HCT116 (cell line): ENCODE results near the gene ESYT3. TPM values are rescaled to one million over a fixed set of nuclear protein-coding genes. Genes with fewer than 3 reads are reported as not detected.

ENCODE experiments used
- ATAC-seq: fragments of 200-7000 bp; cut with Tn5 transposase; 2 replicates; pipeline ENCODE4 v1.9.1; 2020; ENCODE audit warnings: mild to moderate bottlenecking, moderate library complexity
- BruUV-seq: library from RNA; stranded (reverse); fragments of 400-500 nt; replicated peaks from 2 replicates; lab custom pipeline; 2021; lab: Mats Ljungman, UMichigan
- CTCF ChIA-PET: fragments of 300-600 bp; sonication (Branson Sonifier 250); formaldehyde crosslinking; loops from one replicate; lab custom pipeline; 2021; ENCODE audit warnings: antibody characterized with exemption; lab: Charles Lee
- POLR2A ChIA-PET: fragments of 300-600, 350-600 bp; sonication (Branson Sonifier 250); formaldehyde crosslinking; loops from one replicate; lab custom pipeline; 2021; ENCODE audit warnings: antibody characterized with exemption; lab: Charles Lee
- RAD21 ChIA-PET, 2 experiments: fragments of 300-600 bp; sonication (Branson Sonifier 250); formaldehyde crosslinking; loops; one replicate each; lab custom pipeline; 2023; ENCODE audit warnings: low total read pairs in 2 of 2; ENCODE audit not compliant: uncharacterized antibody in 2 of 2, unreplicated experiment in 2 of 2, low non-redundant PET in 1 of 2; lab: Charles Lee
- DNase-seq: peaks from one replicate; pipeline ENCODE4 v3.0.0-alpha.2; 2010; ENCODE audit warnings: low read depth, low spot score
- H2AFZ ChIP-seq: fragments of 200-600 bp; shearing (Covaris generic), sonication (generic); 2 replicates; pipeline ENCODE4 v1.6.1; 2017; ENCODE audit warnings: low read depth, mixed run types, mixed read lengths, antibody characterized with exemption, low read length; ENCODE audit not compliant: poor library complexity, severe bottlenecking
- H3K27ac ChIP-seq: 2 replicates; pipeline ENCODE4 v1.5.1; 2012; ENCODE audit warnings: low read depth, low read length
- H3K27me3 ChIP-seq: fragments of 200-600 bp; sonication (generic); 2 replicates; pipeline ENCODE4 v1.6.1; 2016; ENCODE audit warnings: mixed run types, low read length, mixed read lengths; ENCODE audit not compliant: insufficient read depth
- H3K36me3 ChIP-seq, 2 experiments: fragments of 200-500 bp in 1 of 2; fragments of 200-600 bp in 1 of 2; sonication (Bioruptor generic) in 1 of 2; sonication (generic) in 1 of 2; 2 replicates each; pipeline versions ENCODE4 v1.5.1 to v1.6.1; 2014 to 2016; ENCODE audit warnings: low read length in 2 of 2, inconsistent platforms in 1 of 2, mixed read lengths in 1 of 2, mixed run types in 1 of 2; ENCODE audit not compliant: insufficient read depth in 2 of 2, control insufficient read depth in 1 of 2
- H3K4me1 ChIP-seq, 2 experiments: fragments of 200-600 bp in 1 of 2; sonication (generic) in 1 of 2; 2 replicates each; pipeline versions ENCODE4 v1.5.1 to v1.6.1; 2012 to 2017; ENCODE audit warnings: low read length in 2 of 2, inconsistent platforms in 1 of 2, mild to moderate bottlenecking in 1 of 2, mixed read lengths in 1 of 2, mixed run types in 1 of 2, moderate library complexity in 1 of 2; ENCODE audit not compliant: insufficient read depth in 2 of 2, control insufficient read depth in 1 of 2
- H3K4me2 ChIP-seq: fragments of 200-600 bp; sonication (generic); 2 replicates; pipeline ENCODE4 v1.6.1; 2017; ENCODE audit warnings: mixed run types, low read length, mixed read lengths
- H3K4me3 ChIP-seq, 2 experiments: fragments of 200-600 bp in 1 of 2; sonication (generic) in 1 of 2; replicated peaks in 1 of 2; 2 replicates each; pipeline ENCODE4 v1.5.1; 2011 to 2016; ENCODE audit warnings: low read length in 2 of 2, control low read depth in 1 of 2, low read depth in 1 of 2, mild to moderate bottlenecking in 1 of 2, mixed read lengths in 1 of 2, mixed run types in 1 of 2
- H3K79me2 ChIP-seq: fragments of 200-600 bp; sonication (generic); 2 replicates; pipeline ENCODE4 v1.6.1; 2017; ENCODE audit warnings: mild to moderate bottlenecking, mixed run types, low read length, moderate library complexity, mixed read lengths; ENCODE audit not compliant: insufficient read depth
- H3K9ac ChIP-seq: fragments of 200-600 bp; sonication (generic); 2 replicates; pipeline ENCODE4 v1.6.1; 2016; ENCODE audit warnings: low read length, mixed read lengths
- H3K9me2 ChIP-seq: fragments of 200-600 bp; sonication (generic), shearing (Covaris generic); 2 replicates; pipeline ENCODE4 v1.6.1; 2017; ENCODE audit warnings: mixed run types, mild to moderate bottlenecking, moderate library complexity; ENCODE audit not compliant: insufficient read depth
- H3K9me3 ChIP-seq, 2 experiments: fragments of 200-500 bp in 1 of 2; fragments of 200-600 bp in 1 of 2; sonication (Bioruptor generic) in 1 of 2; sonication (generic) in 1 of 2; 2 replicates each; pipeline ENCODE4 v1.6.1; 2014 to 2017; ENCODE audit warnings: low read length in 2 of 2, mixed read lengths in 2 of 2, inconsistent platforms in 1 of 2, low read depth in 1 of 2, mild to moderate bottlenecking in 1 of 2, mixed run types in 1 of 2, moderate library complexity in 1 of 2; ENCODE audit not compliant: control insufficient read depth in 1 of 2, insufficient read depth in 1 of 2
- H4K20me1 ChIP-seq: fragments of 200-600 bp; sonication (generic), shearing (Covaris generic); 2 replicates; pipeline ENCODE4 v1.6.1; 2017; ENCODE audit warnings: mixed run types, mild to moderate bottlenecking, moderate library complexity; ENCODE audit not compliant: insufficient read depth
- ATF3 ChIP-seq: IDR thresholded peaks from 2 replicates; pipeline ENCODE4 v1.6.1; 2012
- CTCF ChIP-seq, 3 experiments: fragments of 200-600 bp in 1 of 3; sonication (generic) in 1 of 3; IDR thresholded peaks in 2 of 3; conservative IDR thresholded peaks in 1 of 3; 2 replicates each; pipeline ENCODE4 v1.5.1; 2012 to 2017; ENCODE audit warnings: low read depth in 2 of 3, low read length in 2 of 3, antibody characterized with exemption in 1 of 3, borderline replicate concordance in 1 of 3, control low read depth in 1 of 3, mild to moderate bottlenecking in 1 of 3, mixed read lengths in 1 of 3, mixed run types in 1 of 3, moderate library complexity in 1 of 3; ENCODE audit not compliant: insufficient read depth in 1 of 3
- EGR1 ChIP-seq: IDR thresholded peaks from 2 replicates; pipeline ENCODE4 v1.6.1; 2012; ENCODE audit warnings: low read depth
- MAX ChIP-seq: IDR thresholded peaks from 2 replicates; pipeline ENCODE4 v1.6.1; 2012
- POLR2AphosphoS5 ChIP-seq: IDR thresholded peaks from 2 replicates; pipeline ENCODE4 v1.6.1; 2011; ENCODE audit warnings: mild to moderate bottlenecking, low read depth, low read length, moderate library complexity
- RAD21 ChIP-seq: IDR thresholded peaks from 2 replicates; pipeline ENCODE4 v1.6.1; 2012; ENCODE audit warnings: low read depth, mild to moderate bottlenecking
- YY1 ChIP-seq: IDR thresholded peaks from 2 replicates; pipeline ENCODE4 v1.6.1; 2011; ENCODE audit warnings: low read length, low read depth, moderate library complexity, mild to moderate bottlenecking; ENCODE audit not compliant: insufficient replicate concordance; ENCODE audit errors: extremely low read depth
- ZBTB33 ChIP-seq: IDR thresholded peaks from 2 replicates; pipeline ENCODE4 v1.6.1; 2011; ENCODE audit warnings: mild to moderate bottlenecking, low read length, moderate library complexity; ENCODE audit not compliant: insufficient replicate concordance; ENCODE audit errors: extremely low read depth
- ZFX ChIP-seq: fragments of 450-650 bp; IDR thresholded peaks from 2 replicates; pipeline ENCODE4 v1.6.1; 2017
- intact Hi-C: fragments of 100-400 bp; cut with micrococcal nuclease; formaldehyde crosslinking; loops from 2 replicates; pipeline ENCODE4 v1.10.0; 2022
- total RNA-seq: library from RNA; stranded (reverse); gene quantifications from one replicate; pipeline ENCODE4 v1.2.1, GENCODE V29; 2021; ENCODE audit not compliant: unreplicated experiment

ESYT3 gene
- total RNA-seq, 1 experiment from 2014 or later, result 0.05 TPM

GRCh38 chr3:138473391-138473790 lies 39.0 kb downstream of the ESYT3 start:
- H3K9me3 ChIP-seq, result no peaks in the 10 kb centered on the region
- no peaks in the 10 kb centered on the region for H3K36me3 ChIP-seq
- no peaks in the 10 kb centered on the region for H3K27me3 ChIP-seq
- no peak for TF ChIP-seq CTCF (IDR thresholded peaks at IDR 0.05 in 2 of 3, conservative IDR thresholded peaks at IDR 0.05 in 1 of 3; ENCODE audit: borderline replicate concordance in 1 of 3, insufficient read depth in 1 of 3, low read depth in 2 of 3, low read length in 2 of 3)
- TF ChIP-seq POLR2AphosphoS5, result no peak
- no peak for TF ChIP-seq EGR1
- TF ChIP-seq RAD21, result no peak
- no peak for TF ChIP-seq ATF3
- TF ChIP-seq MAX, result no peak
- TF ChIP-seq ZFX, result no peak
- no peak for TF ChIP-seq ZBTB33
- no peak for TF ChIP-seq YY1
- RAD21 ChIA-PET, result no interaction called here
- no peak for ATAC-seq
- H3K4me1 ChIP-seq, result peaks cover 0 to 6% of the 10 kb centered on the region in 2 experiments; a peak in 1 of 4 replicates
- no peak overlapping the region for H3K4me3 ChIP-seq
- no TSS peak for BruUV-seq
- no peak overlapping the region for H3K27ac ChIP-seq
- H2AFZ ChIP-seq, result no peak overlapping the region
- POLR2A ChIA-PET, result no interaction called here
- intact Hi-C loops, result loop anchor here (10.0 kb wide), 2 partner anchors 221 to 851 kb away; no protein-coding TSS in a partner anchor
- no peaks in the 10 kb centered on the region for H4K20me1 ChIP-seq
- no peaks in the 10 kb centered on the region for H3K9me2 ChIP-seq
- CTCF ChIA-PET, result no interaction called here
- DNase-seq, result no peak
- no peaks in the 10 kb centered on the region for H3K79me2 ChIP-seq
- H3K9ac ChIP-seq, result no peak overlapping the region
- no peak overlapping the region for H3K4me2 ChIP-seq
